GM04504 (cell line): ENCODE results near the gene PLD4.

Source experiments
- DNase-seq: peaks from one replicate; pipeline ENCODE4 v3.0.0-alpha.2; 2012; ENCODE audit warnings: low read depth

PLD4 gene

GRCh38 chr14:104928391-104929133, 3.9 kb downstream of the PLD4 start:
- no peak for DNase-seq

DNA sequence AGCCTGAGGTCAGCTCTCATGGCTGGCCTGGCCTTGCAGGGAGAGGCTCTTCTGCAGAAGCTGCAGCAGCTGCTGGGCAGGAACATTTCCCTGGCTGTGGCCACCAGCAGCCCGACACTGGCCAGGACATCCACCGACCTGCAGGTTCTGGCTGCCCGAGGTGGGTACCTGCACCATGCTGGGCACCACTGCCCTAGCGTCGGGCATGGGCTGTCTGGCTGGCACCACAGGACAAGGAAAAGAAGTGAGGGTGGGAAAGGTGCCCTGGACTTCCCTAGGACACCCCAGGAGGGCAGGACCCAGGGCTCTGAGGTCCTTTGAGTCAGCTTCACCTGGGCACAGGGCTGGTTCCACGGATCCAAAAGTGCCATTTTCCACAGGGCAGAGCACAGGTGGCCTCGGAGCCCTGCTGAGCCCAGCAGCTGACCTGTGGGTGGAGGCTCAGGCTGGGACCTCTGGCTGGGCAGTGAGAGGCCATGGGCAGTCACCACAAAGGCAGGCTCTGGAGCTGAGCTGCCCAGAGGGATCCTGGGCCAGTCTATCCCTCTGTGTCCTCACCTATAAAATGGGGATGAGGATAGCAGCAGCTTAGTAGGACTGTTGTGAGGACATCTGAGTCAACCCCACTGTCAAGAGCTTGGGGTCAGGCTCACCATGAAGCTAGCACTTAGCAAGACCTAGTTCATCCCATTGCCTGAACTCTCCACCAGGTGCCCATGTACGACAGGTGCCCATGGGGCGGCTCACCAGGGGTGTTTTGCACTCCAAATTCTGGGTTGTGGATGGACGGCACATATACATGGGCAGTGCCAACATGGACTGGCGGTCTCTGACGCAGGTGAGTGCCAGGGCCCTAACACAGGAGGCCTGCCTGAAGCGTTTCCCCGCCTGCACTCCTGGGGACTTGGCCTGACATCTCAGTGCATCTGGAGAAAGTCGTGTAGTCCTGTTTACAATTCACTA, 4.9 kb downstream of the PLD4 start:
- DNase-seq: no peak

DNA sequence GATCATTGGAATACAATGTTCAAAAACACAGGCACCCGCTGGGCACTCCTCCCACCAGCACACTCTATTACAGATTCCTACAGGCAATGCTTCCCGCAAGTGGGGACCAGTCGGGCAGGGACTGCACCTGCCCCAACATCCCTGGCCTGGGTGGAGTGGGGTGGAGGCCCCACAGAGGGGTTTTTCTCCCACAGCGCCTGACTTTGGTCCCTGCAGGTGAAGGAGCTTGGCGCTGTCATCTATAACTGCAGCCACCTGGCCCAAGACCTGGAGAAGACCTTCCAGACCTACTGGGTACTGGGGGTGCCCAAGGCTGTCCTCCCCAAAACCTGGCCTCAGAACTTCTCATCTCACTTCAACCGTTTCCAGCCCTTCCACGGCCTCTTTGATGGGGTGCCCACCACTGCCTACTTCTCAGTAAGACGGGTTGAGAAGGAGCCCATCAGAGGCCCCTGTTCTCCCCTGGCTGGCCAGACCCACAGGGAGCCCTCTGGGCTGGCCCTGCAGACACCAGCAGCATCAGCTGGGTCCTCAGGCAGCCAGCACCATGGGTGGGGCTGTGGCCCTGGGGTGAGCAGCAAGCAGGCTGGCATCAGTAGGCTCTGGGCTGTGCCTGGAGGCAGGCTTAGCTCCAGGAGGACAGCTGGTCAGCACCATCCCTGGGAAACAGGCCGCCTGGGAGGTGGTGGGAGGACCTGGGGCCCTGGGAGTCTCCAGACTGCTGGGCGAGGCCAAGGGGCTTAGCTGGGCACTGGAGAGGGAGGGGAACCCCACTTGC, 6.0 kb downstream of the PLD4 start:
- DNase-seq: no peak

DNA sequence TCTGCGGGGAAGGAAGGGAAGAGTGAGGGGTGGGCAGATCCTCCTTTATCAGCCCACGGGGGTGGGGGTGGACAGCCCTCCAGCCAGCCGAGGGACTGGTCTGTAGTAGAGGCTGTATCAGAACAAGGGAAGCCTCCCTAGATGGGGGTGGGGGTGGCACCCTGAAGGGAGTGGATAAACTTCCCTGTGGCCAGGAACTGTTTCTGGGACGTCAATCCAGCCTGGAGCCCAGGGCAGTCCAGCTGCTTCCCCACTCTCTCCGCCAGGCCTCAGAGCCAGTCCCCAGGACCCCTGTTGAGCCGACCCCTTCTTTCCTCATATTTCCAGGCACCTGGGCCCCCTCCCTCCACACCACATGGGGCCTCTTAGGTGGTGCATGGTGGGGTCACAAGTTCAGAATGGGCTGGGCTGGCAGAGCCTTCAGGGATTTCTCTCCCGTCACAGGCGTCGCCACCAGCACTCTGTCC, 6.7 kb downstream of the PLD4 start:
- DNase-seq: no peak

DNA sequence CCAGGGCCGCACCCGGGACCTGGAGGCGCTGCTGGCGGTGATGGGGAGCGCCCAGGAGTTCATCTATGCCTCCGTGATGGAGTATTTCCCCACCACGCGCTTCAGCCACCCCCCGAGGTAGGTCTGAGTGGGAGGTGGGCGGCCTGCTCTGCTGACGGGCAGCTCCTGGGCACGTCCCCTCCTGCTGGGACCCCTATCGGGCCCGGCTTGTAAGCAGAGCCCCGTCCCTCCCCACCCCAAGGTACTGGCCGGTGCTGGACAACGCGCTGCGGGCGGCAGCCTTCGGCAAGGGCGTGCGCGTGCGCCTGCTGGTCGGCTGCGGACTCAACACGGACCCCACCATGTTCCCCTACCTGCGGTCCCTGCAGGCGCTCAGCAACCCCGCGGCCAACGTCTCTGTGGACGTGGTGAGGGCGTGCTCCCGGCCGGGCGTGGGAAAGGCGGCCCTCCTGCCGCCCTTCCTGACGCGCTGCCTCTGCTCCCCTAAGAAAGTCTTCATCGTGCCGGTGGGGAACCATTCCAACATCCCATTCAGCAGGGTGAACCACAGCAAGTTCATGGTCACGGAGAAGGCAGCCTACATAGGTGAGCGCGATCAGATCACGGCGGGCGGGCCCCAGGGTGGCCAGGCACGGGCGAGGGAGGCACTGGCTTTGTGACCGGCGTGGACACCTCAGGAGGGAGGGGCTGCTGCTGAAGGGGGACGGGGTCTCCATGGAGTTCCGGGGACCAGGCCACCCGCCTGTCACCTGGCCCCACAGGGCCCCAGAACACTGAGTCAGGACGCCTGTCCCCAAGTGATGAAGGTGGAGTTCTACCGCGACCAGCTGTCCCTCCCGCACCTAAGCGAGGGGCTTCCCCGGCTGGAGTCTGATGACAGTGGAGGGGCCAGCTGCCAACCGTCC, 7.3 kb downstream of the PLD4 start:
- DNase-seq: no peak

DNA sequence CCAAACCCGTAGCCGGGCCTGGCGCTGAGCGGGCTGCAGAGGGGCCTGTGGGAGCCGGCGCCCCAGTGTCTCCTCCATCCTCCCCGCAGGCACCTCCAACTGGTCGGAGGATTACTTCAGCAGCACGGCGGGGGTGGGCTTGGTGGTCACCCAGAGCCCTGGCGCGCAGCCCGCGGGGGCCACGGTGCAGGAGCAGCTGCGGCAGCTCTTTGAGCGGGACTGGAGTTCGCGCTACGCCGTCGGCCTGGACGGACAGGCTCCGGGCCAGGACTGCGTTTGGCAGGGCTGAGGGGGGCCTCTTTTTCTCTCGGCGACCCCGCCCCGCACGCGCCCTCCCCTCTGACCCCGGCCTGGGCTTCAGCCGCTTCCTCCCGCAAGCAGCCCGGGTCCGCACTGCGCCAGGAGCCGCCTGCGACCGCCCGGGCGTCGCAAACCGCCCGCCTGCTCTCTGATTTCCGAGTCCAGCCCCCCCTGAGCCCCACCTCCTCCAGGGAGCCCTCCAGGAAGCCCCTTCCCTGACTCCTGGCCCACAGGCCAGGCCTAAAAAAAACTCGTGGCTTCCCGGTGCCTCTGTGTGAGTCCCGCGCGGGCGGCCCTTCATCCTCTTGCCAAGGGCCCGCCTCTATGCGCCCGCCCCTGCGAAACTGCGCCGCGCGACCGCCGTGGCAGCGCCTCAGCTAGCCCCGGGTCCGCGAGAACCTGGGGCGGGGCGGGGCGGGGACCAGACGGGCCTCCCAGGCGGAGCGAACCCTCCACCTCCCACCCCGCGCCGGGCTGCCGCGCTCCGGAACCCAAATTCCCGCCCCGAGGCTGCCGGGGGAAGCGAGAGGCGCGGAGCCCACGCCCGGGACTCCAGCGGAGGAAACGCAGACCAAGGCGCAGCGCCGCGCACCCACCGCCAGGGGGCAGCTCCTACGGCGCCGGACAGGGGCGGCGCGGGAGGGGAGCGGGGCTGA, 8.3 kb downstream of the PLD4 start:
- DNase-seq: peak; percentile 76

GRCh38 chr14:104933746-104934733, 9.4 kb downstream of the PLD4 start:
- no peak for DNase-seq

GRCh38 chr14:104935026-104935650, 10.5 kb downstream of the PLD4 start:
- no peak for DNase-seq

- no peak for DNase-seq
Measured at GRCh38 chr14:104935955-104936354, 11.3 kb downstream of the PLD4 start.

DNA sequence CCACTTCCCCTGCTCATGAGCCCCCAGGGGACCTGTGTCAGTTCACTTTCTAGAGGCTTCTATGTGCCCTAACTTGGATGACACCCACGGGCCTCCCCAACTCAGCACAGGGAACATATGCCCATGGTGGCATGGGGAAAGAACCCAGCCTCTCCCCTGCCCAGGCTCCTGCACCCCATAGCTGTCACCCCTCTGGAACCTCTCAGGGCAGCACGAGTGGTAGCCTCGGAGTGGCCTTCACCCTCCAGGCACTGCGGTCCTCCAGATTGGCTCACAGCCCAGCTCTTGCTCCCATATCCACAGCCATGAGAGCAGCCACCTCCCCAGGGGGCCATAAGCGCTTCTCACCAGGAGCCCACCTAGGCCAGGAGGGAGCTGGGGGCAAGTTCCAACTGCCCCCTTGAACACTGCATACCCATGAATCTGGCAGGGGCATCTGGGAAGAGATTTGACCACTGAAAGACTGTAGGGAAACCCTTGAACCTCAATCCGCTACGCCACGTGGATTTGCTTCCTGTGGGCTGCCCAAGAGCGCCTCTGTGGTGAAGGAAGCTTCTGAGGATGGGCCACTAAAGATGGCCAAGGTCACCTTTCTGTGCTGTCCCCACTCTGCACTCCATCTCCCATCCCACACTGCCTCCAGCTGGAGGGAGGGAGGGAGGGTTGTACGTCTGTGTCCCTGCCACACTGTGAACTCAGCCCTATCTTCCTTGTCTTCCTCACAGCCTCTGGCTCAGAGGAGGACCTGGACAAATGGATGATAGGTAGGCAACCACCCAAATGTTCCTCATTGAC, 11.9 kb downstream of the PLD4 start:
- DNase-seq: no peak

DNA sequence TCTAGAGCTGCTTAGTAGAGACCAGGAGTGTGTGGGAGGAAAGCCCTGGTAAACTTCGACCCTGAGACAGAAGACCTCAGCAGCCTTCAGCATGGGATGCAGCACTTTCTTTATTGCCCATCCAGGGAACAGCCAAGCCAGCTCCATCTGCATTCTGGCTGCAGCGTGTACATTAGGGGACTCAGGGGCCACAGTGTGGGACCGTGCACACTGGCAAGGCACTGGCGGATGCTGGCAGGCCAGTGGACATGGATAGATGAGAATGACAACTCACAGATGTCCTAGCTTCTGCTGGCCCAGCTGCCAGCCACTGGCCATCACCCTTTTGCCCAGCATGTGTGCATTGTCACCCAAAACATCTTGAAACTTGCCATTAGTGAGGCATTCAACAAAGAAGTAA, 12.5 kb downstream of the PLD4 start:
- no peak for DNase-seq

DNA sequence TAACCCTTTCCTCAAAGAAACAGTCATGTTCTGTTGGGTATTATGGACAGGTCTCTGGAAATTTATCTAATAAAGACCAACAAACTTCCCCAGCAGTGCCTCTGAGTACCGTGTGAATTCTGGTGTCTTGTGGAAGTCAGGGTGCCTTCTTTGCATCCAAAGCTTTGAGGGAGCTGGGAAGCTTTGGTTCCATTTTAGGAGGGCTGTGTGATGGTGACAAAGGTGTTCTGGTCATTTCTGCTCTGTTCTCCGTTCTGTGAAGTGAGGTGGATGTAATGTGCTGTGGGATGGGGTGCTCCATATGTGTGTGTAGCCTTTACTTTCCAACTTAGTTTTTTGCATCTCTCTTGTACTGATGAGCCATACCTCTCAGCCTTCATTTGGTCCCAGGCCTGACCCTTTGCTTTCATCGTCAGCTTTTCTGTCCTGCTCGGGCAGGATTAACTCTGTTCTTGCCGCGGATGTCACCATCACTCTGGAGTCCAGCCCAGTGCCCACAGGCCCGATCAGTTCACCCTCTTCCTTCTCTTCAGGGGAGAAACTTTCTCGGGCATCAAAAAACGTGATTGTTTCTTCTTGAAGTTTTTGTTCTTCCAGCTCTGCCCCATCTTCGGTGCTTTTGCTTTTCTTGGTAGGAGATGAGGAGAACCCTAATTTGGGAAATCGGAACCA, 13.2 kb downstream of the PLD4 start:
- no peak for DNase-seq

GRCh38 chr14:104938436-104938835, 13.8 kb downstream of the PLD4 start:
- DNase-seq: no peak

DNA sequence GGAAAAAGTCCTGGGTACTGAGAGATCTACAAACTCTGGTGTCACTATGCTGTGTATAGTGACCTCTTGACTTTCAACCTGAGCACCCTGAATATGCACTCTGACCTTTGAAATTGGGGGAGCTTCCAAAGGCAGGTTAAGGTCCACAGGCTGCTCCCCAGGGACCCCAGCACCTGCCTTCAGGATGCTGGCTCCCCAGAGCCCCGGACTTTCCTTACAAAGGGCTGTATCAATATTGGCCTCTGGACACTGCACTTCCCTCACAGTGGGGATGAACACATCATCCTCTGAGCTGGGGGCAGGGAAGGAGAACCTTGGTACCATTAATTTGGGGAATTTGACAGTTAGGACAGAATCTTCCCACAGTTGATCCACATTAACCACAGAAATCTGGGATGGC, 14.3 kb downstream of the PLD4 start:
- DNase-seq: no peak

GRCh38 chr14:104939666-104940410, 15.2 kb downstream of the PLD4 start:
- DNase-seq: no peak

DNA sequence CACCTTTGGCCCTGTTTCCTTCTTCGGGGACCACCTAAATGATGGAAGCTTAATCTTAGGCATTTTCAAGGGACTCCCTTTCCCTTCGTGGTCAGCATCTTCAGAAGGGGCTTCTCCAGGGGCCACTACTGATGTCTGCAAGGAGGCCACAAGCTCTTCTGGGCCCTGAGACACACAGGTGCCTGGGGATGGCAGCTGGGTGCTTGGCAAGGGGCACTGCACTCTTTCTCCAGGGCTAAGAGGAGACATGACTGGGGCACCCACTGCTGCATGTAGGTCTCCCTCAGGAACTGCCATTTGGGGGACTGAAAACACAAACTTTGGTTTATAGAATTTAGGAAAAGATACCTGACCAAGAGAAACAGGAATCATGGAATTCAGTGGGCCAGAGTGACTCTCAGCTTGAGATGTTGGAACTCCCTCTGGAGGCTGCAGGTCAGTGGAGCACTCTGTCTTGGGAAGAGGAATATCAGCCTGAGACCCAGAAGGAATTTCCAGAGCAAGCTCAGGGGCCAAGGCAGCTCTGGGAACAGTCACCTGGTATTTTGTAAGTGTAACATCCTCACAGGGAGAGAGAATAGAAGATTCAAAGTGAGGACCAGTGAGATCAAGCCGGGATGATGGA, 16.0 kb downstream of the PLD4 start:
- no peak for DNase-seq
